OCI-LY7 (cell line): ENCODE data around the gene ZFP36L1. TPM values are rescaled to one million over a fixed set of nuclear protein-coding genes. Genes with fewer than 3 reads are reported as not detected.
A peak's percentile ranks its signal among the peaks of the same experiment; 100 is the strongest.

Source experiments
- BruUV-seq: library from RNA; stranded (reverse); fragments of 400-500 nt; replicated peaks from 2 replicates; lab custom pipeline; 2021; lab: Mats Ljungman, UMichigan
- CTCF ChIA-PET: fragments of 300-600 bp; sonication (Branson Sonifier 250); formaldehyde crosslinking; loops from one replicate; lab custom pipeline; 2022; ENCODE audit warnings: antibody characterized with exemption; ENCODE audit not compliant: unreplicated experiment; lab: Charles Lee
- POLR2A ChIA-PET: fragments of 300-600 bp; sonication (Branson Sonifier 250); formaldehyde crosslinking; loops from one replicate; lab custom pipeline; 2022; ENCODE audit warnings: antibody characterized with exemption; lab: Charles Lee
- DNase-seq: peaks from one replicate; pipeline ENCODE4 v3.0.0-alpha.2; 2015; ENCODE audit warnings: low spot score
- H2AFZ ChIP-seq: fragments of 200-600 bp; sonication (generic), shearing (Covaris generic); 2 replicates; pipeline ENCODE4 v1.6.1; 2014; ENCODE audit warnings: mild to moderate bottlenecking, antibody characterized with exemption, low read length, moderate library complexity
- H3K27ac ChIP-seq: fragments of 200-600 bp; sonication (generic); 2 replicates; pipeline ENCODE4 v1.5.1; 2014; ENCODE audit warnings: mixed run types, low read depth, mild to moderate bottlenecking, moderate library complexity, low read length, inconsistent platforms; ENCODE audit not compliant: poor library complexity, severe bottlenecking
- H3K36me3 ChIP-seq: fragments of 200-600 bp; sonication (generic); 2 replicates; pipeline ENCODE4 v1.6.1; 2014; ENCODE audit warnings: mild to moderate bottlenecking, antibody characterized with exemption, low read length, moderate library complexity, mixed read lengths; ENCODE audit not compliant: insufficient read depth
- H3K4me1 ChIP-seq: fragments of 200-600 bp; sonication (generic); 2 replicates; pipeline ENCODE4 v1.5.1; 2014; ENCODE audit warnings: mild to moderate bottlenecking, low read length; ENCODE audit not compliant: insufficient read depth, poor library complexity, severe bottlenecking
- H3K4me2 ChIP-seq: fragments of 200-600 bp; sonication (generic); 2 replicates; pipeline ENCODE4 v1.6.1; 2014; ENCODE audit warnings: mild to moderate bottlenecking, low read length
- H3K4me3 ChIP-seq: fragments of 200-600 bp; sonication (generic); 2 replicates; pipeline ENCODE4 v1.5.1; 2014; ENCODE audit warnings: mild to moderate bottlenecking, low read depth, low read length; ENCODE audit not compliant: poor library complexity, severe bottlenecking
- H3K79me2 ChIP-seq: fragments of 200-600 bp; sonication (generic); 2 replicates; pipeline ENCODE4 v1.6.1; 2016; ENCODE audit warnings: low read depth, mild to moderate bottlenecking, low read length, moderate library complexity, mixed read lengths; ENCODE audit not compliant: insufficient read depth
- H3K9me2 ChIP-seq: fragments of 200-600 bp; sonication (generic); 2 replicates; pipeline ENCODE4 v1.6.1; 2016; ENCODE audit warnings: mild to moderate bottlenecking, low read length, mixed read lengths; ENCODE audit not compliant: insufficient read depth
- H3K9me3 ChIP-seq: fragments of 200-600 bp; sonication (generic); 2 replicates; pipeline ENCODE4 v1.6.1; 2014; ENCODE audit warnings: mild to moderate bottlenecking, mixed run types, low read length, mixed read lengths
- H4K20me1 ChIP-seq: fragments of 200-600 bp; sonication (generic); 2 replicates; pipeline ENCODE4 v1.6.1; 2014; ENCODE audit warnings: mild to moderate bottlenecking, antibody characterized with exemption, low read length, moderate library complexity, mixed read lengths; ENCODE audit not compliant: insufficient read depth
- EZH2phosphoT487 ChIP-seq: fragments of 200-600 bp; sonication (generic); IDR thresholded peaks from 2 replicates; pipeline ENCODE4 v1.6.1; 2018; ENCODE audit warnings: low read depth, borderline replicate concordance, mild to moderate bottlenecking, mixed run types, antibody characterized with exemption, low read length, moderate library complexity, mixed read lengths
- intact Hi-C: fragments of 100-400 bp; cut with micrococcal nuclease; formaldehyde crosslinking; loops from one replicate; pipeline ENCODE4 v1.10.0; 2022; ENCODE audit not compliant: unreplicated experiment
- total RNA-seq, 2 experiments: library from RNA; depleted of rRNA in 1 of 2; stranded (reverse); fragments of >200 nt in 1 of 2; shearing (Covaris generic) in 1 of 2; gene quantifications; 2 replicates each; pipeline ENCODE4 v1.2.3, GENCODE V29; 2014 to 2022
- TF ChIP-seq, protein P1 (sequence below): fragments of 200-600 bp; sonication (generic); conservative IDR thresholded peaks from 2 replicates; pipeline ENCODE4 v1.5.1; 2014; ENCODE audit warnings: mild to moderate bottlenecking, antibody characterized with exemption, low read length, moderate library complexity, mixed read lengths

ZFP36L1 gene
- total RNA-seq, 2 experiments from 2014 or later: 24.2 to 57.0 TPM

- peak; percentile 89 for DNase-seq
- H3K4me3 ChIP-seq: peak overlapping the region; percentile 87
- BruUV-seq: no TSS peak
- H3K36me3 ChIP-seq: peaks cover 66% of the 10 kb centered on the region
- peak overlapping the region; percentile 92 for H3K27ac ChIP-seq
- no peak for TF ChIP-seq EZH2phosphoT487
- TF ChIP-seq, protein P1, sequence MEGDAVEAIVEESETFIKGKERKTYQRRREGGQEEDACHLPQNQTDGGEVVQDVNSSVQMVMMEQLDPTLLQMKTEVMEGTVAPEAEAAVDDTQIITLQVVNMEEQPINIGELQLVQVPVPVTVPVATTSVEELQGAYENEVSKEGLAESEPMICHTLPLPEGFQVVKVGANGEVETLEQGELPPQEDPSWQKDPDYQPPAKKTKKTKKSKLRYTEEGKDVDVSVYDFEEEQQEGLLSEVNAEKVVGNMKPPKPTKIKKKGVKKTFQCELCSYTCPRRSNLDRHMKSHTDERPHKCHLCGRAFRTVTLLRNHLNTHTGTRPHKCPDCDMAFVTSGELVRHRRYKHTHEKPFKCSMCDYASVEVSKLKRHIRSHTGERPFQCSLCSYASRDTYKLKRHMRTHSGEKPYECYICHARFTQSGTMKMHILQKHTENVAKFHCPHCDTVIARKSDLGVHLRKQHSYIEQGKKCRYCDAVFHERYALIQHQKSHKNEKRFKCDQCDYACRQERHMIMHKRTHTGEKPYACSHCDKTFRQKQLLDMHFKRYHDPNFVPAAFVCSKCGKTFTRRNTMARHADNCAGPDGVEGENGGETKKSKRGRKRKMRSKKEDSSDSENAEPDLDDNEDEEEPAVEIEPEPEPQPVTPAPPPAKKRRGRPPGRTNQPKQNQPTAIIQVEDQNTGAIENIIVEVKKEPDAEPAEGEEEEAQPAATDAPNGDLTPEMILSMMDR: peak; percentile 90
- peak overlapping the region; percentile 96 for H3K4me2 ChIP-seq
- CTCF ChIA-PET: interaction anchor here (0.6 to 3.6 kb wide), 9 partner anchors 9 to 542 kb away, joined by 3 to 24 read pairs (median 5); no protein-coding TSS in a partner anchor
- H4K20me1 ChIP-seq: peaks cover 30% of the 10 kb centered on the region
- intact Hi-C loops: loop anchor here (1.0 kb wide), 3 partner anchors 27 to 541 kb away; no protein-coding TSS in a partner anchor
- H3K4me1 ChIP-seq: peaks cover 56% of the 10 kb centered on the region
- no peaks in the 10 kb centered on the region for H3K9me3 ChIP-seq
- H2AFZ ChIP-seq: no peak overlapping the region
- H3K79me2 ChIP-seq: peaks cover 61% of the 10 kb centered on the region
- no peaks in the 10 kb centered on the region for H3K9me2 ChIP-seq
- POLR2A ChIA-PET: interaction anchor here (0.6 to 7.1 kb wide), 15 partner anchors 10 to 540 kb away, joined by 3 to 126 read pairs (median 4); no protein-coding TSS in a partner anchor
Measured at GRCh38 chr14:68788996-68789820, 3.7 kb downstream of the ZFP36L1 start.

- TF ChIP-seq, protein P1: no peak
- TF ChIP-seq EZH2phosphoT487: no peak
- no peaks in the 10 kb centered on the region for H3K9me3 ChIP-seq
- peaks cover 66% of the 10 kb centered on the region for H3K36me3 ChIP-seq
- intact Hi-C loops: no loop called here
- TSS peak; percentile 65 for BruUV-seq
- ChIA-PET POLR2A (interaction anchor here (0.6 to 7.1 kb wide), 17 partner anchors 9 to 943 kb away, joined by 3 to 126 read pairs (median 4); no protein-coding TSS in a partner anchor), CTCF (interaction anchor here (1.0 to 3.6 kb wide), 4 partner anchors 28 to 542 kb away, joined by 3 to 24 read pairs (median 5); no protein-coding TSS in a partner anchor)
- H3K4me1 ChIP-seq: peaks cover 48% of the 10 kb centered on the region
- no peak overlapping the region for H3K27ac ChIP-seq
- H2AFZ ChIP-seq: no peak overlapping the region
- H3K4me2 ChIP-seq: peak overlapping the region; percentile 96
- no peak for DNase-seq
- H3K4me3 ChIP-seq: peak overlapping the region; percentile 87
- no peaks in the 10 kb centered on the region for H3K9me2 ChIP-seq
- H3K79me2 ChIP-seq: peaks cover 56% of the 10 kb centered on the region
- H4K20me1 ChIP-seq: peaks cover 30% of the 10 kb centered on the region
Measured at GRCh38 chr14:68788275-68788995, 4.4 kb downstream of the ZFP36L1 start.
